ENCODE measurements around the gene XRCC6. TPM values are rescaled to one million over a fixed set of nuclear protein-coding genes. Genes with fewer than 3 reads are reported as not detected.

Gene XRCC6
- total and polyA plus RNA-seq, 2 of the 13 experiments (the other 11 are each of a cell fraction or from before 2014, with no cell fraction given): 124 to 625 TPM

- H3K27ac ChIP-seq (ENCODE audit: extremely low read length, insufficient read depth, low read length): no peak overlapping the region
- in situ Hi-C loops (cut with HindIII; ENCODE audit: extremely low pct_ligation_motif_present, low pct_unique_long_range_greater_than_20kb) (no loop called here), intact Hi-C loops (cut with micrococcal nuclease; ENCODE audit: unreplicated experiment) (no loop called here)
- H4K20me1 ChIP-seq (ENCODE audit: insufficient read depth, low read length): no peaks in the 10 kb centered on the region
- POLR2A ChIA-PET: interaction anchor here (1.3 kb wide), 1 partner anchor 35 kb away, joined by 3 read pairs; no protein-coding TSS in a partner anchor
- DNase-seq (ENCODE audit: low spot score): no peak
- no peak overlapping the region for H3K4me3 ChIP-seq (replicated peaks in 1 of 3; ENCODE audit: insufficient read depth in 1 of 3, low read depth in 2 of 3, low read length in 3 of 3)
- no peak overlapping the region for H2AFZ ChIP-seq (ENCODE audit: low read length)
- no peak overlapping the region for H3K4me2 ChIP-seq (ENCODE audit: low read depth, low read length)
- 91% methylated on average over 6 of the region's 6 CpGs for WGBS (ENCODE audit: low lambda C conversion rate)
- no peak for FAIRE-seq
- no peak overlapping the region for H3K9ac ChIP-seq (ENCODE audit: insufficient read depth, low read depth, low read length)
- peaks cover 10% of the 10 kb centered on the region for H3K79me2 ChIP-seq (ENCODE audit: insufficient read depth, low read length)
- BruUV-seq (replicated peaks): no TSS peak
- ATAC-seq: no peak
- H3K4me1 ChIP-seq (ENCODE audit: insufficient read depth, low read length): peaks cover 18% of the 10 kb centered on the region
- CTCF ChIA-PET (ENCODE audit: low intra/inter-chr PET ratio, low total read pairs): no interaction called here
- H3K27me3 ChIP-seq (ENCODE audit: control insufficient read depth in 1 of 2, insufficient read depth in 2 of 2, low read length in 2 of 2): no peaks in the 10 kb centered on the region
- no peaks in the 10 kb centered on the region for H3K9me3 ChIP-seq (ENCODE audit: low read length)
- peaks cover 9 to 37% of the 10 kb centered on the region in 2 experiments for H3K36me3 ChIP-seq (replicated peaks in 1 of 2; ENCODE audit: control insufficient read depth in 1 of 2, insufficient read depth in 2 of 2, low read length in 2 of 2)
- TF ChIP-seq MED8 (CRISPR knock-in tag; IDR thresholded peaks at IDR 0.05; ENCODE audit: insufficient replicate concordance) (no peak), SMYD3 (CRISPR knock-in tag; IDR thresholded peaks at IDR 0.05) (no peak), JARID2 (CRISPR knock-in tag; IDR thresholded peaks at IDR 0.05; ENCODE audit: insufficient replicate concordance) (no peak), NFE2L2 (IDR thresholded peaks at IDR 0.05; ENCODE audit: low read length) (no peak), MTA1 (CRISPR knock-in tag; IDR thresholded peaks at IDR 0.05; ENCODE audit: borderline replicate concordance) (no peak), SIN3B (IDR thresholded peaks at IDR 0.05; ENCODE audit: low read length) (no peak), ZNF160 (CRISPR knock-in tag; IDR thresholded peaks at IDR 0.05) (no peak), KDM6A (CRISPR knock-in tag; IDR thresholded peaks at IDR 0.05; ENCODE audit: low read depth) (no peak), ZNF280B (CRISPR knock-in tag; IDR thresholded peaks at IDR 0.05; ENCODE audit: borderline replicate concordance) (no peak), ASH2L (IDR thresholded peaks at IDR 0.05; ENCODE audit: insufficient read length, low read depth, low read length) (no peak), BCLAF1 (IDR thresholded peaks at IDR 0.05) (no peak), HNF4G (IDR thresholded peaks at IDR 0.05; ENCODE audit: borderline replicate concordance, low read depth, low read length) (no peak), HNF4G (CRISPR knock-in tag; IDR thresholded peaks at IDR 0.05; ENCODE audit: borderline replicate concordance, low read depth) (no peak), ONECUT2 (CRISPR knock-in tag; IDR thresholded peaks at IDR 0.05) (no peak), POGK (CRISPR knock-in tag; conservative IDR thresholded peaks at IDR 0.05) (no peak)
Observed at GRCh38 chr22:41584881-41585280, 36.2 kb upstream of the XRCC6 start.
